Smooth muscle cell (in vitro differentiated cells): ENCODE data around the gene HHEX. TPM values are rescaled to one million over a fixed set of nuclear protein-coding genes. Genes with fewer than 3 reads are reported as not detected.
"Not testable (repeated sequence)": the region's sequence is repeated elsewhere in the genome, so short reads cannot be mapped to it uniquely, and the experiment has no call there.

ENCODE experiments used
- DNase-seq: peaks from one replicate; lab custom pipeline; 2025; ENCODE audit not compliant: unreplicated experiment; lab: John Stamatoyannopoulos, UW
- H2AFZ ChIP-seq: fragments of 200-600 bp; sonication (generic); 2 replicates; pipeline ENCODE4 v1.6.0; 2016; ENCODE audit warnings: antibody characterized with exemption, low read depth, mild to moderate bottlenecking
- H3F3A ChIP-seq: fragments of 200-600 bp; sonication (generic); 2 replicates; pipeline ENCODE4 v1.6.0; 2017; ENCODE audit warnings: antibody characterized with exemption, low read depth
- H3K27ac ChIP-seq: fragments of 200-600 bp; sonication (generic); 2 replicates; pipeline ENCODE4 v1.5.1; 2016; ENCODE audit warnings: low read depth, mild to moderate bottlenecking
- H3K27me3 ChIP-seq: fragments of 200-600 bp; sonication (generic); 2 replicates; pipeline ENCODE4 v1.6.1; 2016; ENCODE audit warnings: low read depth, mild to moderate bottlenecking
- H3K36me3 ChIP-seq: fragments of 200-600 bp; sonication (generic); 2 replicates; pipeline ENCODE4 v1.5.1; 2016; ENCODE audit warnings: low read depth
- H3K4me1 ChIP-seq: fragments of 200-600 bp; sonication (generic); 2 replicates; pipeline ENCODE4 v1.5.1; 2016; ENCODE audit warnings: low read depth
- H3K4me2 ChIP-seq: fragments of 200-600 bp; sonication (generic); 2 replicates; pipeline ENCODE4 v1.6.0; 2016; ENCODE audit warnings: mild to moderate bottlenecking
- H3K4me3 ChIP-seq: fragments of 200-600 bp; sonication (generic); 2 replicates; pipeline ENCODE4 v1.5.1; 2016; ENCODE audit warnings: mild to moderate bottlenecking
- H3K79me2 ChIP-seq: fragments of 200-600 bp; sonication (generic); 2 replicates; pipeline ENCODE4 v1.6.0; 2016; ENCODE audit warnings: low read depth, mild to moderate bottlenecking
- H3K9ac ChIP-seq: fragments of 200-600 bp; sonication (generic); 2 replicates; pipeline ENCODE4 v1.6.0; 2016; ENCODE audit warnings: low read depth
- H3K9me3 ChIP-seq: fragments of 200-600 bp; sonication (generic); replicated peaks from 2 replicates; pipeline ENCODE4 v1.5.1; 2016; ENCODE audit warnings: low read depth
- H4K20me1 ChIP-seq: fragments of 200-600 bp; sonication (generic); 2 replicates; pipeline ENCODE4 v1.6.0; 2016; ENCODE audit warnings: low read depth
- CTCF ChIP-seq: fragments of 200-600 bp; sonication (generic); IDR thresholded peaks from 2 replicates; pipeline ENCODE4 v1.5.1; 2017; ENCODE audit warnings: borderline replicate concordance, mild to moderate bottlenecking, antibody characterized with exemption; ENCODE audit not compliant: insufficient read depth, poor library complexity, severe bottlenecking
- WGBS: methylation state at CpG from one replicate; pipeline ENCODE4 v1.1.7; 2016; ENCODE audit warnings: low lambda C conversion rate; 5-methylcytosine and 5-hydroxymethylcytosine counted together
- polyA plus RNA-seq: library from polyadenylated mRNA; unstranded; fragments of >200 nt; fragmentation: Nextera tagmentation; extraction: Ambion mirVana; gene quantifications from 2 replicates; pipeline ENCODE4 v1.2.1, GENCODE V29; 2016
- total RNA-seq: library from RNA; depleted of rRNA; stranded (reverse); fragments of >200 nt; gene quantifications from 2 replicates; pipeline ENCODE4 v1.2.3, GENCODE V29; 2014

The HHEX gene
- total and polyA plus RNA-seq, 2 experiments from 2014 or later, result not detected

DNA sequence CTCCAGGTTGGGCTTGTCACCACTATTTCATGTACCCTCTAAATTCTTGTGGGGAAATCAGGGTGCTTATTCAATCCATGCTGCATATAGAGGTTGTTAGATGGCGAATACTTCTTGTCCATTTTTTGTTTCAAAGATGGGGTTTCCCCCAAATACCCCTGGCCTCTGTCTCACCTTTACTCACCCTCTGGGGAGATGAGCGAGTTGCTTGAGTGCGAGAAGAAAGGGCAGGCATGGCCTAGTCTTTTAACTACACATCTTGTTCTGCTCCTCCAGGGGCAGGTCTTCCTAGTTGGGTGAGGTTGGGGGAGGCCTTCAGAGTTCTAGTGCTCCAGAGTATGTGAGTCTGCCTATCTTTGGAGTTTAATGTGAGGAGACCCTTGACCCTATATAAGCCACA lies 46.2 kb downstream of the HHEX start:
- WGBS, result 100% methylated on average over 3 of the region's 3 CpGs
- Histone ChIP-seq H3K79me2 (no peaks in the 10 kb centered on the region), H3K36me3 (no peaks in the 10 kb centered on the region), H3K27me3 (peaks cover 8% of the 10 kb centered on the region), H2AFZ (no peak overlapping the region), H3F3A (no peaks in the 10 kb centered on the region), H3K4me1 (no peaks in the 10 kb centered on the region), H4K20me1 (no peaks in the 10 kb centered on the region), H3K9me3 (no peaks in the 10 kb centered on the region), H3K4me3 (no peak overlapping the region), H3K4me2 (no peak overlapping the region), H3K27ac (no peak overlapping the region), H3K9ac (no peak overlapping the region)
- no peak for DNase-seq
- TF ChIP-seq CTCF, result no peak

DNA sequence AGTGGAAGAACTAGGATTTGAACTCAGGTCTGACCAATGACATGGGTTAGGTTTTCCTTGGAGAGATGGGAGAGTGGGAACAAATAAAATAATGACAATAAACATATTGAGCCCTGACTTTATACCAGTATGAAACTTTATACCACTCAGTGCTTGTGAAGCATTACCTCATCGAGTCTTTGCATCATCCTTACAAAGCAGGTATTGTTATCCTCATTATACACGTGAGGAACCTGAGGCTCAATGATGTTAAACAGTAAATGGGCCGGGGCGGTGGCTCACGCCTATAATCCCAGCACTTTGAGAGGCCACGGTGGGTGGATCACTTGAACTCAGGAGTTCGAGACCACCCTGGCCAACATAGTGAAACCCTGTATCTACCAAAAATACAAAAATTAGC lies 47.7 kb downstream of the HHEX start:
- Histone ChIP-seq H3K79me2 (no peaks in the 10 kb centered on the region), H3F3A (no peaks in the 10 kb centered on the region), H3K4me1 (no peaks in the 10 kb centered on the region), H3K27me3 (peaks cover 8% of the 10 kb centered on the region), H3K4me3 (no peak overlapping the region), H4K20me1 (no peaks in the 10 kb centered on the region), H3K27ac (no peak overlapping the region), H3K9ac (no peak overlapping the region), H2AFZ (no peak overlapping the region), H3K9me3 (no peaks in the 10 kb centered on the region), H3K36me3 (no peaks in the 10 kb centered on the region), H3K4me2 (no peak overlapping the region)
- TF ChIP-seq CTCF, result no peak
- WGBS, result 87% methylated on average over 7 of the region's 7 CpGs
- DNase-seq, result no peak

DNA sequence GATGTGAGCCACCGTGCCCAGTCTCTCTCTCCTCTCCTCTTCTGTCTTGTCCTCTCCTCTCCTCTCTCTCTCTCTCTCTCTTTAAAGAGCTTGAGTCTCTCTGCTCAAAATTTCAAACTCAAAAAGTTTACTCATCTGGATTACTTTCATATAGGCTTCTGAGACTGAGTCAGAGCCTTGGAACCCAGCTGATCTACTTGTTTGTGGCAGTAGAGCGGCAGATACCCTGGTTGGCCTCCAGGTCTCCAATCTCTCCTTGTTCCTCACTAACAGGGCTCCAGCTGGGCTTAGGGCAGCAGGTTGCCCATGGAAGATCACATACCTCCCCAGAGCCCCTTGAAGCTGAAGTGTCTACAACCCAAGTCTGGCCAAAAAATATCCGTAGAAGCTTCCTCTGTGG lies 51.0 kb downstream of the HHEX start:
- H3K9ac ChIP-seq, result no peak overlapping the region
- no peaks in the 10 kb centered on the region for H3K27me3 ChIP-seq
- TF ChIP-seq CTCF, result no peak
- no peak for DNase-seq
- no peaks in the 10 kb centered on the region for H3F3A ChIP-seq
- H3K27ac ChIP-seq, result no peak overlapping the region
- WGBS, result 83% methylated on average over 3 of the region's 3 CpGs
- no peak overlapping the region for H3K4me2 ChIP-seq
- H3K4me3 ChIP-seq, result no peak overlapping the region
- H3K79me2 ChIP-seq, result no peaks in the 10 kb centered on the region
- H4K20me1 ChIP-seq, result no peaks in the 10 kb centered on the region
- H3K36me3 ChIP-seq, result no peaks in the 10 kb centered on the region
- no peaks in the 10 kb centered on the region for H3K9me3 ChIP-seq
- no peaks in the 10 kb centered on the region for H3K4me1 ChIP-seq
- no peak overlapping the region for H2AFZ ChIP-seq

DNA sequence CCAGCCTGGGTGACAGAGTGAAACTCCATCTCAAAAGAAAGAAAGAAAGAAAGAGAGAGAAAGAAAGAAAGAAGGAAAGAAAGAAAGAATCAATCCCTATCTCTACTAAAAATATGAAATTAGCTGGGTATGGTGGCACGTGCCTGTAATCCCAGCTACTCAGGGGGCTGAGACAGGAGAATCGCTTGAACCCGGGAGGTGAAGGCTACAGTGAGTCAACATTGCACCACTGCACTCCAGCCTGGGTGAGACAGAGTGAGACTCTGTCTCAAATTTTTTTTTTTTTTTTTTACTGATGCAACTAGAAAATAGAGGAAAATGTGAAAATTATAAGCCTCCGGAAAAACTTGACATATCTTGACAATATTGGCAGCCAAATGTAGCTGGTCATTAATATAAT lies 52.0 kb downstream of the HHEX start:
- not testable (repeated sequence) for H3K27ac ChIP-seq, H3K9ac ChIP-seq, H3K4me3 ChIP-seq

More for the DNA sequence above, 52.0 kb downstream of the HHEX start:
- 85% methylated on average over 4 of the region's 4 CpGs for WGBS
- H3K36me3 ChIP-seq, H3K4me2 ChIP-seq, H2AFZ ChIP-seq, H3K9me3 ChIP-seq, H3K27me3 ChIP-seq, H4K20me1 ChIP-seq, H3K4me1 ChIP-seq, DNase-seq, H3F3A ChIP-seq, H3K79me2 ChIP-seq: not testable (repeated sequence)
